Frontal cortex (tissue), 4 donors: ENCODE data around the gene PSMB5. TPM values are rescaled to one million over a fixed set of nuclear protein-coding genes. Genes with fewer than 3 reads are reported as not detected.

Source experiments
- DNase-seq, 2 donors: peaks; one replicate each; pipeline ENCODE4 v3.0.0; 2012; ENCODE audit warnings: low spot score in 2 of 2
- FAIRE-seq: peaks from 2 replicates; lab custom pipeline; 2012; peaks lifted over from hg19 to GRCh38; lab: Jason Lieb, UNC
- total RNA-seq: library from RNA; depleted of rRNA; stranded (reverse); fragments of >200 nt; gene quantifications from one replicate; pipeline ENCODE4 v1.2.3, GENCODE V29; 2014
- donor health status: control.
- donor health status: control.
- donor health status: control.

The PSMB5 gene
- total RNA-seq, 1 donor from 2014 or later, result 194 TPM

DNA sequence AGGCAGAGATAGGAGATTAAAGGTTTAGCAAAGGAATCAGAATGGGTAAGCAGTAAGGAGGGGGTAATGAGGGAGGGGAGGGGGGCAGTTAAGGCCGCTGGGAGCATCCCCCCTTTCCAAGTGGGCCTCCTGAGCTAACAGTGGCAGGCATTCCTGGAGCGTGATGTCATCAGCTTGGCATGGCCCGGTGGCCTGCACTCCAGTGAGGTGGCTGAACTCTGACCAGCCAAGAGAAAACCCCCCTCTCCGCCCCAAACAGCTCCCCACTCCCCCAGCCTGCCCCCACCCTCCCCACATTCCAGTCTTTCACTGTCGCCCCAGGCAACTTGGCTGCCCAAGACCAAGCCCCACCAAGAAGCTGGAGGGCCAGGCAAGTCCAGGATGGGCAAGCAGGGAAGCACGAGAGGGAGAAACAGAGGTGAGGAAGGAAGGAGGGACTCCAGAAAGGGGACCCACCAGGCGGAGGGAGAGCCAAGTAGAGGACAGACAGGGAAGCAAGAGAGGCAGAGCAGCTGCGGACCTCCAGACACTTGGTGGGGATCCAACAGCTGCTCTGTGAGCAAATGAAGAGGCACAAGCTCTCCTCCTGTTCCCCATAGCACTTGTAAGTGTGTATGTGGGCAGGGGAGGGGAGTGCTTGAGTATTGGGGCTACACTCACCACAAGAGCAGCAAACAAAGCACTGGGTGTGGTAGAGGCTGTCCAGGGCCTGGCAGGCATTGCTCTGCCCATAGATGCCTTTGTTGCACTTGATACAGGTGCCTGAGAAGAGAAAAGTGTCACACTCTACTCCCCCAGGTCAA lies 56.8 kb downstream of the PSMB5 start:
- FAIRE-seq (no peak), DNase-seq (no peak)

DNA sequence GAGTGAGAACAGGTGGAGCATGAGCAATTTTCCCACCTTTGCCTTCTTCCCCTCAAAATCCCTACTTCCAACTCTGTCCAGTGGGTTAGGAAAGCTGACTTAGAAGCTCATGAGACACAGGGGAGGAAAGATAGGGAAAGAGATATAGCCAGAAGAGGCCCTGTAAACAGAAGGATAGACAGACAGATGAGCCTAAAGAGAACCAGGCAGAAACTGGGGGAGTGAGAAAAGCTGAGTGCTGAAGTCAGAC lies 57.3 kb downstream of the PSMB5 start:
- DNase-seq (no peak), FAIRE-seq (no peak)

DNA sequence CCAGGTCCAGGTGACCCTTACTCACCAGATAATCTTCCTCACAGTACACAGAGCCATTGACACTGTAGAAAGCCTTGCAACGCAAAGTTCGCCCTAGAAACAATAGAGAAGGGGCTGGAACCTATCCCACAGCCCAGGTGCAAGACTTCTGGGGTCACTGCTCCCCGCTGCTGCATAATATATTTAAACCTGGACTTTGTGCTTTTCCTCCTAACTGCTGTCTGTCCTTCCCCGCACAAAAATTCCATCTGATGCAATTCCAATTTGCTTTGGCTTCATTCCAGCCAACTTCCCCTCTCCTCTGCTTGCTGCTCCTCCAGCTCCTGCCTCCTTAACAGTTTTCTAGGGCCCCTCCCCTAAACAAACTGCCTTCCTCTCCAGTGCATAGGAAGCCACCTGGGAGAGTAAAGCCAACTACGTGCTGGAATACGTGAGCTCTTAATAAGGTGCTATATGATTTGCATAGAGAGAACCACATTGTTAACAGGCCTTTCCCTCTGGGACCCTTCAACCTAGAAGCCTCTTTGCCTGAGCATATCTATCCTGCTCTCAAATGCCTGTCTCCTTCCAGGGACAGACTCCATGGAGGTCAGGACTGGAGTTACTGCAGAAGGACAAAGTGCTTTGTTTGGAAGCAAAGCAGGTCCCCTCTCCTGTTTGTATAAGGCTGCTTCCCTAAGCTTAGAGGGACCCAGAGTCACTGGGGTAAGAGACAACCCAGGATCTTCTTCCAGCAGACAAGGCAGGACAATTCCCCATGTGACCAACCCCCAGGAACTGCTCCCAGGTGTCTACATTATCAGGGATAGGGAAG lies 57.9 kb downstream of the PSMB5 start:
- DNase-seq (no peak), FAIRE-seq (no peak)

Other genes starting within 250 kb of the PSMB5 start
- gene SLC7A7, start 219.5 kb downstream of the PSMB5 start, total RNA-seq, result 2.0 TPM
- 13.9 TPM for gene MRPL52, start 205.0 kb downstream of the PSMB5 start, total RNA-seq
- 6.9 TPM for gene MMP14, start 198.3 kb downstream of the PSMB5 start, total RNA-seq
- gene LRP10, start 163.2 kb downstream of the PSMB5 start, total RNA-seq, result 2.9 TPM
- gene REM2, start 151.7 kb downstream of the PSMB5 start, total RNA-seq, result 2.4 TPM
- 73.4 TPM for gene RBM23, start 115.8 kb downstream of the PSMB5 start, total RNA-seq
- 61.1 TPM for gene PRMT5, start 105.5 kb downstream of the PSMB5 start, total RNA-seq
- 23.2 TPM for gene HAUS4, start 77.8 kb downstream of the PSMB5 start, total RNA-seq
- gene AJUBA, start 52.3 kb downstream of the PSMB5 start, total RNA-seq, result 4.5 TPM
- 4.5 TPM for gene C14orf93, start 24.8 kb downstream of the PSMB5 start, total RNA-seq
- gene PSMB11, start 7.3 kb upstream of the PSMB5 start, total RNA-seq, result under 0.01 TPM
- 9.4 TPM for gene CDH24, start 22.6 kb upstream of the PSMB5 start, total RNA-seq
- gene ACIN1, start 60.2 kb upstream of the PSMB5 start, total RNA-seq, result 73.0 TPM
- 22.0 TPM for gene C14orf119, start 60.6 kb upstream of the PSMB5 start, total RNA-seq
- not detected for gene CIROP, start 70.1 kb upstream of the PSMB5 start, total RNA-seq
- not detected for gene CEBPE, start 84.4 kb upstream of the PSMB5 start, total RNA-seq
- 4.1 TPM for gene SLC7A8, start 148.8 kb upstream of the PSMB5 start, total RNA-seq
- gene RNF212B, start 203.0 kb upstream of the PSMB5 start, total RNA-seq, result not detected